CD14-positive monocyte (primary cell): Measurements from ENCODE around the gene SSBP3. TPM values are rescaled to one million over a fixed set of nuclear protein-coding genes. Genes with fewer than 3 reads are reported as not detected.

ENCODE experiments used
- DNase-seq, 3 donors: peaks; one replicate each; pipeline ENCODE4 v3.0.0-alpha.2; 2011 to 2022
- H2AFZ ChIP-seq: 2 replicates; pipeline ENCODE4 v1.6.0; 2012; ENCODE audit warnings: mild to moderate bottlenecking, low read depth, low read length, inconsistent platforms; ENCODE audit not compliant: insufficient read depth, poor library complexity, severe bottlenecking
- H3K27ac ChIP-seq, 2 donors: 1 replicate in 1 of 2; 2 replicates in 1 of 2; pipeline ENCODE4 v1.5.1; 2012 to 2013; ENCODE audit warnings: low read length in 2 of 2, control low read depth in 1 of 2, inconsistent platforms in 1 of 2, low read depth in 1 of 2, mild to moderate bottlenecking in 1 of 2
- H3K27me3 ChIP-seq, 2 donors: one replicate each; pipeline versions ENCODE4 v1.6.0 to v1.6.1; 2011 to 2013; ENCODE audit warnings: low read length in 2 of 2; ENCODE audit not compliant: control insufficient read depth in 2 of 2, insufficient read depth in 2 of 2
- H3K36me3 ChIP-seq, 2 donors: replicated peaks in 1 of 2; 1 replicate in 1 of 2; 2 replicates in 1 of 2; pipeline versions ENCODE4 v1.5.1 to v1.6.1; 2012 to 2013; ENCODE audit warnings: low read length in 2 of 2, control low read depth in 1 of 2, inconsistent platforms in 1 of 2, mild to moderate bottlenecking in 1 of 2; ENCODE audit not compliant: insufficient read depth in 2 of 2, control insufficient read depth in 1 of 2
- H3K4me1 ChIP-seq, 2 donors: 1 replicate in 1 of 2; 2 replicates in 1 of 2; pipeline versions ENCODE4 v1.5.1 to v1.6.1; 2012 to 2013; ENCODE audit warnings: low read length in 2 of 2, control low read depth in 1 of 2, inconsistent platforms in 1 of 2, mild to moderate bottlenecking in 1 of 2, moderate library complexity in 1 of 2; ENCODE audit not compliant: insufficient read depth in 2 of 2, control insufficient read depth in 1 of 2
- H3K4me2 ChIP-seq: replicated peaks from 2 replicates; pipeline ENCODE3; 2012; ENCODE audit warnings: low read length, moderate library complexity, mild to moderate bottlenecking; ENCODE audit not compliant: poor library complexity, severe bottlenecking; ENCODE audit errors: extremely low read depth
- H3K4me3 ChIP-seq, 3 experiments: fragments of 200-600 bp in 1 of 3; sonication (generic) in 1 of 3; replicated peaks in 1 of 3; 1 replicate in 2 of 3; 2 replicates in 1 of 3; pipeline ENCODE4 v1.5.1; 2011 to 2013; ENCODE audit warnings: low read length in 3 of 3, mild to moderate bottlenecking in 3 of 3, control low read depth in 2 of 3, low read depth in 2 of 3, inconsistent platforms in 1 of 3, moderate library complexity in 1 of 3
- H3K79me2 ChIP-seq: 2 replicates; pipeline ENCODE4 v1.6.0; 2012; ENCODE audit warnings: mild to moderate bottlenecking, control low read depth, inconsistent platforms, low read length, moderate library complexity; ENCODE audit not compliant: insufficient read depth
- H3K9ac ChIP-seq: 2 replicates; pipeline ENCODE4 v1.6.0; 2017; ENCODE audit warnings: low read length, mild to moderate bottlenecking; ENCODE audit not compliant: insufficient read depth, poor library complexity, severe bottlenecking
- H3K9me3 ChIP-seq, 2 donors: replicated peaks in 1 of 2; 1 replicate in 1 of 2; 2 replicates in 1 of 2; pipeline versions ENCODE4 v1.5.1 to v1.6.1; 2012 to 2013; ENCODE audit warnings: low read length in 2 of 2, control low read depth in 1 of 2; ENCODE audit not compliant: control insufficient read depth in 1 of 2, insufficient read depth in 1 of 2
- H4K20me1 ChIP-seq: 2 replicates; pipeline ENCODE4 v1.6.0; 2012; ENCODE audit warnings: mild to moderate bottlenecking, low read length, control low read depth, moderate library complexity; ENCODE audit not compliant: insufficient read depth
- H3K27ac Mint-ChIP-seq, 7 donors: one replicate each; pipeline ENCODE4 v1.8.0; 2020; ENCODE audit warnings: mild to moderate bottlenecking in 7 of 7, mixed read lengths in 7 of 7, moderate library complexity in 6 of 7, inconsistent platforms in 2 of 7
- H3K27me3 Mint-ChIP-seq, 3 donors: one replicate each; pipeline ENCODE4 v1.8.0; 2021 to 2022; ENCODE audit warnings: low read depth in 3 of 3, mild to moderate bottlenecking in 3 of 3, mixed read lengths in 3 of 3, moderate library complexity in 3 of 3, inconsistent platforms in 1 of 3
- H3K36me3 Mint-ChIP-seq, 2 donors: one replicate each; pipeline ENCODE4 v1.8.0; 2020; ENCODE audit warnings: mixed read lengths in 2 of 2, inconsistent platforms in 1 of 2, mild to moderate bottlenecking in 1 of 2
- H3K4me1 Mint-ChIP-seq: one replicate; pipeline ENCODE4 v1.8.0; 2020; ENCODE audit warnings: mild to moderate bottlenecking, mixed read lengths
- H3K4me3 Mint-ChIP-seq, 2 donors: one replicate each; pipeline ENCODE4 v1.8.0; 2020; ENCODE audit warnings: mild to moderate bottlenecking in 2 of 2, mixed read lengths in 2 of 2, moderate library complexity in 1 of 2
- H3K9me3 Mint-ChIP-seq, 7 donors: one replicate each; pipeline ENCODE4 v1.8.0; 2020 to 2022; ENCODE audit warnings: mixed read lengths in 7 of 7, mild to moderate bottlenecking in 6 of 7, moderate library complexity in 6 of 7, inconsistent platforms in 2 of 7
- WGBS: methylation state at CpG from one replicate; pipeline ENCODE4 v1.1.5; 2013; ENCODE audit warnings: missing lambda C conversion rate; ENCODE audit not compliant: insufficient coverage; 5-methylcytosine and 5-hydroxymethylcytosine counted together
- intact Hi-C, 2 donors: fragments of 100-400 bp; cut with micrococcal nuclease; formaldehyde crosslinking; loops; one replicate each; pipeline versions ENCODE4 v1.15.0 to v1.15.1; 2023
- polyA plus RNA-seq, 3 donors: library from polyadenylated mRNA; depleted of rRNA in 1 of 3; unstranded in 2 of 3; stranded (reverse) in 1 of 3; fragments of 300-500 nt in 2 of 3; fragments of >200 nt in 1 of 3; fragmentation: Illumina TruSeq in 2 of 3; gene quantifications; 1 replicate in 2 of 3; 2 replicates in 1 of 3; pipeline ENCODE4 v1.2.3, GENCODE V29; 2012 to 2021
- TF ChIP-seq, protein P1 (sequence below): fragments of 200-600 bp; IDR thresholded peaks from one replicate; pipeline ENCODE4 v1.8.0; 2022; ENCODE audit warnings: antibody characterized with exemption, mild to moderate bottlenecking

Gene SSBP3
- polyA plus RNA-seq, 3 donors = 4.1 to 30.7 (median 4.3) TPM

DNA sequence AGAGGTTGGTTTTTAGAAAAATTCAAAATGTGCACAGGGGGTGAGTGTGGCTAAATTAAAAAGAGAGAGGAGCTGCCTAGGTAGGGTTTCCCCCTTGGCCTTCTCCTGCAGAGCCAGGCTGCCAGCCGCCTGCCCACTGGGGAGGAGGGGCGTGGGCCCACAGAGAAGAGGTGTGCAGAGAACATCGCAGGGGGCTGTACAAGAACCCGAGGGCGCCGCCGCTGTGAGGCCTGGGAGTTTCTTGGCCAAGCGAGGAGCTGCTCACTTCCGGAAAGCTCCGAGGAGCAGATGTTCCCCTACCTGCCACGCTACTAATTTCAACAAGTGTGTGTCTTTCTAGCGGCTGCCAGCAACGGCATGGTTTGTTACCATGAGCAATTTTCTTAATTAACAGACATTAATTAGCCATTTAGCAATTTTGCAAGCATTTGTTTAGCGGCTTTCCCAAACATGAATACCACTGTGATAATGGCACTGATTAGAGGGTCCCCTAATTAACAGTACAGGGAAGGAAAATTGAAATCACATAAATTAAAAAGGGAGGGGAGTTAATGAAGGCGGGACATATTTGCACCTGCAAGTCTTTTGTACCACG is 146.6 kb downstream of the SSBP3 start:
- H3K27ac Mint-ChIP-seq = no peak overlapping the region
- no peak overlapping the region for H3K4me3 Mint-ChIP-seq

DNA sequence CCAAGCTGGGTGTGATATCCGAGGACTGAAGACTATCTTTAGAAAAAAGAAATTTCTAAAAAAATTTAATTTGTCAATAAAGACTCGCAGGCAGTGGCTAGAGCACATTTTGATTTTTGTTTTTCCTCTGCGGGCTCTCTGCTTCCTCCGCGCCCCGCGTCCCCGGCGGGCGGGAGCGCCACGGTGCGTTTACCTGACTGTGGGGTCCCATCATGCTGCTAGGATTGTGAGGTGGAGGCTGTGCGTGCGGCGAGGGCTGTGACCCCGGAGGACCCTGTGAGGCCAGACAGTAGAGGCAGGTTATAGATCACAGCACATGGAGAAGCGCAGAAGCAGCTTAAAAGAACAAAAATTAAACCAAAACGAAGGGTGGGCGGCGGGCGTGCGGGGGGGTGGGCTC is 148.3 kb downstream of the SSBP3 start:
- Histone ChIP-seq H3K9me3 (no peaks in the 10 kb centered on the region), H3K4me2 (no peak overlapping the region), H4K20me1 (peaks cover 6% of the 10 kb centered on the region), H3K27me3 (no peaks in the 10 kb centered on the region), H3K36me3 (no peaks in the 10 kb centered on the region), H2AFZ (no peak overlapping the region), H3K4me3 (no peak overlapping the region), H3K4me1 (no peaks in the 10 kb centered on the region), H3K79me2 (no peaks in the 10 kb centered on the region), H3K27ac (no peak overlapping the region), H3K9ac (no peak overlapping the region)
- Mint-ChIP-seq H3K9me3 (peaks cover 0 to 2% (median 0%) of the 10 kb centered on the region in 7 donors), H3K27ac (no peak overlapping the region), H3K36me3 (peaks cover 8 to 12% of the 10 kb centered on the region in 2 donors), H3K27me3 (peaks cover 0 to 6% (median 2%) of the 10 kb centered on the region in 3 donors), H3K4me3 (no peak overlapping the region), H3K4me1 (peaks cover 6% of the 10 kb centered on the region)
- TF ChIP-seq, protein P1, sequence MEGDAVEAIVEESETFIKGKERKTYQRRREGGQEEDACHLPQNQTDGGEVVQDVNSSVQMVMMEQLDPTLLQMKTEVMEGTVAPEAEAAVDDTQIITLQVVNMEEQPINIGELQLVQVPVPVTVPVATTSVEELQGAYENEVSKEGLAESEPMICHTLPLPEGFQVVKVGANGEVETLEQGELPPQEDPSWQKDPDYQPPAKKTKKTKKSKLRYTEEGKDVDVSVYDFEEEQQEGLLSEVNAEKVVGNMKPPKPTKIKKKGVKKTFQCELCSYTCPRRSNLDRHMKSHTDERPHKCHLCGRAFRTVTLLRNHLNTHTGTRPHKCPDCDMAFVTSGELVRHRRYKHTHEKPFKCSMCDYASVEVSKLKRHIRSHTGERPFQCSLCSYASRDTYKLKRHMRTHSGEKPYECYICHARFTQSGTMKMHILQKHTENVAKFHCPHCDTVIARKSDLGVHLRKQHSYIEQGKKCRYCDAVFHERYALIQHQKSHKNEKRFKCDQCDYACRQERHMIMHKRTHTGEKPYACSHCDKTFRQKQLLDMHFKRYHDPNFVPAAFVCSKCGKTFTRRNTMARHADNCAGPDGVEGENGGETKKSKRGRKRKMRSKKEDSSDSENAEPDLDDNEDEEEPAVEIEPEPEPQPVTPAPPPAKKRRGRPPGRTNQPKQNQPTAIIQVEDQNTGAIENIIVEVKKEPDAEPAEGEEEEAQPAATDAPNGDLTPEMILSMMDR = no peak
- DNase-seq = no peak
- WGBS = over 99% methylated on average over 22 of the region's 23 CpGs
- intact Hi-C loops = no loop called here

More for the DNA sequence above, 146.6 kb downstream of the SSBP3 start:
- Mint-ChIP-seq H3K4me1 (no peaks in the 10 kb centered on the region), H3K9me3 (peaks cover 0 to 2% (median 0%) of the 10 kb centered on the region in 7 donors), H3K27me3 (peaks cover 0 to 3% (median 0%) of the 10 kb centered on the region in 3 donors), H3K36me3 (peaks cover 8 to 11% of the 10 kb centered on the region in 2 donors)
- Histone ChIP-seq H3K27ac (no peak overlapping the region), H3K9me3 (no peaks in the 10 kb centered on the region), H4K20me1 (peaks cover 6% of the 10 kb centered on the region), H3K79me2 (no peaks in the 10 kb centered on the region), H3K27me3 (no peaks in the 10 kb centered on the region), H2AFZ (no peak overlapping the region), H3K9ac (no peak overlapping the region), H3K4me1 (no peaks in the 10 kb centered on the region), H3K36me3 (no peaks in the 10 kb centered on the region), H3K4me2 (no peak overlapping the region), H3K4me3 (no peak overlapping the region)
- TF ChIP-seq, protein P1 = no peak
- 93% methylated on average over 6 of the region's 16 CpGs for WGBS
- no peak for DNase-seq
- intact Hi-C loops = no loop called here
